ENCODE data around the gene DPYSL5.
"Not testable (repeated sequence)": the region's sequence is repeated elsewhere in the genome, so short reads cannot be mapped to it uniquely, and the experiment has no call there.

DNA sequence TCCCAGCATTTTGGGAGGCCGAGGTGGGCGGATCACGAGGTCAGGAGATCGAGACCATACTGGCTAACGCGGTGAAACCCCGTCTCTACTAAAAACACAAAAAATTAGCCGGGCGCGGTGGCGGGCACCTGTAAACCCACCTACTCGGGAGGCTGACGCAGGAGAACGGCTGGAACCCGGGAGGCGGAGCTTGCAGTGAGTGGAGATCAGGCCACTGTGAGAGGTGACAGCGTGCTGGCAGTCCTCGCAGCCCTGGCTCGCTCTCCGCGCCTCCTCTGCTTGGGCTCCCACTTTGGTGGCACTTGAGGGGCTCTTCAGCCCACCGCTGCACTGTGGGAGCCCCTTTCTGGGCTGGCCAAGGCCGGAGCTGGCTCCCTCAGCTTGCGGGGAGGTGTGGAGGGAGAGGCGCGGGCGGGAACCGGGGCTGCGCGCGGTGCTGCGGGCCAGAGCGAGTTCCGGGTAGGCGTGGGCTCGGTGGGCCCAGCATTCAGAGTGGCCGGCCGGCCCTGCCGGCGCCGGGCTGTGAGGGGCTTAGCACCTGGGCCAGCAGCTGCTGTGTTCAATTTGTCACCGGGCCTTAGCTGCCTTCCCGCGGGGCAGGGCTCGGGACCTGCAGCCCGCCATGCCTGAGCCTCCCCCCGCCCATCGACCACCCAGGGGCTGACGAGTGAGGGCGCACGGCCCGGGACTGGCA is 33.7 kb upstream of the DPYSL5 start:
- TF ChIP-seq, protein P1, sequence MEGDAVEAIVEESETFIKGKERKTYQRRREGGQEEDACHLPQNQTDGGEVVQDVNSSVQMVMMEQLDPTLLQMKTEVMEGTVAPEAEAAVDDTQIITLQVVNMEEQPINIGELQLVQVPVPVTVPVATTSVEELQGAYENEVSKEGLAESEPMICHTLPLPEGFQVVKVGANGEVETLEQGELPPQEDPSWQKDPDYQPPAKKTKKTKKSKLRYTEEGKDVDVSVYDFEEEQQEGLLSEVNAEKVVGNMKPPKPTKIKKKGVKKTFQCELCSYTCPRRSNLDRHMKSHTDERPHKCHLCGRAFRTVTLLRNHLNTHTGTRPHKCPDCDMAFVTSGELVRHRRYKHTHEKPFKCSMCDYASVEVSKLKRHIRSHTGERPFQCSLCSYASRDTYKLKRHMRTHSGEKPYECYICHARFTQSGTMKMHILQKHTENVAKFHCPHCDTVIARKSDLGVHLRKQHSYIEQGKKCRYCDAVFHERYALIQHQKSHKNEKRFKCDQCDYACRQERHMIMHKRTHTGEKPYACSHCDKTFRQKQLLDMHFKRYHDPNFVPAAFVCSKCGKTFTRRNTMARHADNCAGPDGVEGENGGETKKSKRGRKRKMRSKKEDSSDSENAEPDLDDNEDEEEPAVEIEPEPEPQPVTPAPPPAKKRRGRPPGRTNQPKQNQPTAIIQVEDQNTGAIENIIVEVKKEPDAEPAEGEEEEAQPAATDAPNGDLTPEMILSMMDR (IDR thresholded peaks at IDR 0.05), result not testable (repeated sequence)
- TF ChIP-seq POLR2A, POLR2AphosphoS5 (IDR thresholded peaks at IDR 0.05): not testable (repeated sequence)
